Measurements from ENCODE around the gene POMGNT2.

DNA sequence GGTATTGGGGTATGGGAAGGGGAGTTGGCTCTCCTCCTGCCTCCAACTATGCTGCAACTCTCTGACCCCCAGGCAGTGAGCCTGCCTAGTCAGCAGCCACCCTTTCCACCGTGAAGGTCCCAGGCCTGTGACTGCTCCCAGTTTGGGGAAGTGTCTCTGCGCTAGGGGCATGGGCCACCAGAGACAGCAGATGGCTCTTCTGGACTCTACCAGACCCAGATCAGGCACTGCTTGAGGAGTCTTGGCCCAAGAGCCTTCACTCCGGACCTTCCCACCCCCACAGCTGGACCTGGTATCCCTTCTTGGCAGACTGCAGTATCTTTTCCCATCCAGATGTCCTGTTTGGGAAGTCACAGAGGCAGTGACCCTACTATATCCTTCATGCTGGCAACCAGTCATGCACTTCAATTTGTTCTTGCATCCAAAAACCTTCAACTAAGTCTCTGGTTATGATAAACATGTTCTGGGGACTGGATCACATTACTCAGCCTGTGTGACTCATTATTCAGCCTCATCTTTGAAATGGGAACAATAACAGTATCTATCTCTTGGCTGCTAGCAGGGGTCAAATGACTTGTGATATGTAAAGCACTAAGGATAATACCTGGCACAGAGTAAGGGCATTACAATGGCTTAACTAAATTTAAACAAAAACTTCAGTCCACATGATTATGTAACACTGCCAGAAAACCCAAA, 62.7 kb downstream of the POMGNT2 start:
- TF ChIP-seq CTCF (IDR thresholded peaks at IDR 0.05): no peak
- TF ChIP-seq POLR2A (IDR thresholded peaks at IDR 0.05): no peak
